ENCODE data around the gene WDR5B.

Gene WDR5B

DNA sequence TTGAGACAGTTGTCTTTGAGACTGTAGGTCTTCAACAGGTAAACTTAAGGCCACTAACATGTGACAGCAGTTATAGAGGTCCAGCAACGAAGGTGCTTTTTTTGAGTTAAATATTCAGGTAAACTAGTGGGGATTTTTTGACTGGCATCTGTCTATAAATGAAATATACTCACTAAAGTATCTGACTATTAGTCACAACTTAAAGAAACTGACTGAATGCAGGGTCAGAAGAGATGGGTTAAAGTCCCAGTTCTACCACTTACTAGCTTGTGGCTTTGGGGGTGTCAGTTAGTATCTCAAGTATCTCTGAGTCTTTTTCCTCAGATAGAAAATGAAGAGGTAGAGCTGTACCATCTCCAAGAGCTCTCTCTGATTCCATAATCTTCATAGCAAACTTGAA lies 50.8 kb downstream of the WDR5B start:
- Mint-ChIP-seq H3K4me1 (ENCODE audit: low read depth) (peaks cover 27% of the 10 kb centered on the region), H3K27me3 (no peaks in the 10 kb centered on the region), H3K36me3 (ENCODE audit: low read depth) (peaks cover 91% of the 10 kb centered on the region), H3K27ac (peak overlapping the region; percentile 85), H3K4me3 (peak overlapping the region; percentile 6), H3K9me3 (no peaks in the 10 kb centered on the region)
- DNase-seq: no peak

DNA sequence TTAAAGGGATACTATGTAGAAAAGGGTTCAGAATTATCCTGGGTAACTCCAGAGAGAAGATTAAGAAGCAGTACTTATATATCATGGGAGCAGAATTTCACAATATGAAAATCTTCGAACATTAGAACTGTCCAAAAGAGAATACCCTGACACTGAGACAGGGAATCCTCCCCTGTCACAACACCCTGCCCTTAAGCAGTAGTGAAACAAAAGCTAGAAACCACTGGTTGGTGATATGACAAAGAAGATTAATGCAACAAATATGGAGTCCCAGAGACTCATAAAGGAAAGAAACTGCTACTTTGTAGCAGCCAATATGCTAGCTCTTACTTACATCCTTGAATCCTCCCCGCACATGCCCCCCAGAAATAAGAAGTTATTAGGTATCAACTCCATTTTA lies 51.4 kb downstream of the WDR5B start:
- Mint-ChIP-seq H3K9me3 (no peaks in the 10 kb centered on the region), H3K36me3 (ENCODE audit: low read depth) (peaks cover 89% of the 10 kb centered on the region), H3K27ac (peak overlapping the region; percentile 85), H3K27me3 (no peaks in the 10 kb centered on the region), H3K4me3 (no peak overlapping the region), H3K4me1 (ENCODE audit: low read depth) (peaks cover 27% of the 10 kb centered on the region)
- DNase-seq: no peak
